ENCODE results near the gene VCX3B. TPM values are rescaled to one million over a fixed set of nuclear protein-coding genes. Genes with fewer than 3 reads are reported as not detected.
"Not testable (repeated sequence)": the region's sequence is repeated elsewhere in the genome, so short reads cannot be mapped to it uniquely, and the experiment has no call there.

Gene VCX3B
- total RNA-seq (2021) (0.93 and 1.2 TPM in 2 replicates), Bru-seq, nascent RNA (percentile 31 among the genes with signal in this experiment), BruChase-seq, experiment 1, labeled RNA remaining after a 2-hour chase (percentile 36 among the genes with signal in this experiment), BruChase-seq, experiment 2, labeled RNA remaining after a 6-hour chase (percentile 37 among the genes with signal in this experiment)
- long read RNA-seq, result 0 reads

DNA sequence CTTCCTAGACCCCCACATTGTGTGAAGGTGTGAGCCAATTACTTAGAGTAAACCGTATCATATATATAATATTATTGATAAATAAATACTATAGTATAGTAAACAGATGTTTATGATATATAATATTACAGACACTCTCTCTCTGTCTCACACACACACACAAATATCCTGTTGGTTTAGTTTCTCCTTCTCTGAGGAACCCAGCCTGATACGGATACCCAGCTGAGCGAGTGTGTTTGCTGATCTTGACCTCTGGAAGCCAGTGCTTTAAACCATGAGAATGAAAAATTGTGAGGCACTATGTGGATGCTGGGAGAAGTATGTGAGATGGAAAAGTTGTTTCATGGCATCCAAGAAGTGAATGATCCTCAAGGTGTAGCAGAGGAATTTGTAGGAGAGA, at the start of gene VCX3B:
Gene VCX3B (plus strand): TSS at position 301 of the 400 bp plus-strand sequence. CDS start 621 bp downstream, outside the sequence.
- BruUV-seq (replicated peaks); H4K20me1 ChIP-seq (ENCODE audit: insufficient read depth); CTCF ChIA-PET; H3K27me3 ChIP-seq (ENCODE audit: insufficient read depth, low read depth); H3K9me3 ChIP-seq (ENCODE audit: insufficient read depth, low read depth); H3K36me3 ChIP-seq (ENCODE audit: low read depth); H3F3A ChIP-seq (ENCODE audit: insufficient read depth, low read depth); H2AFZ ChIP-seq; H3K9me2 ChIP-seq (ENCODE audit: insufficient read depth); H3K79me2 ChIP-seq (ENCODE audit: low read depth); DNase-seq; POLR2A ChIA-PET (ENCODE audit: unreplicated experiment); H3K27ac ChIP-seq; H3K4me3 ChIP-seq; intact Hi-C loops (cut with micrococcal nuclease; ENCODE audit: unreplicated experiment); H3K4me1 ChIP-seq (replicated peaks; ENCODE audit: insufficient read depth); H3K4me2 ChIP-seq: not testable (repeated sequence)

DNA sequence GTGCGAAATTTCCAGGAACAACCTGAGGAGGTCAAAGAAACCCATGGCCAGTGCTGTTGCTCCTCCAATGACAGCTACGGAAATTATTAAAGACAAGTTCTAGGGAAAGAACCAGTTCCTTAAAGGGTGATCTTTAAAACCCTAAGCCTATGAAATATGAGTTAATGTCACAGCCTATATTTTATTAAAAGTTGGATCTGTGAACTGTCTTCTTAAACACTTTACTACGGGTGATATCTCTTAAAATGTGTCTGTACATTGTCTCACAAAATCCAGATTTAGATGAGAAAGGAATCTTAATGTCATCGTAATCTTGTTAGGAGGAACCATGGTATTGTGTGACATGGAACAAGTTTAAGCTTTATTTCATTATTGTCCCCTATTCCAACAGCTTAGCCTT, 46.3 kb upstream of the VCX3B start:
- intact Hi-C loops (cut with micrococcal nuclease; ENCODE audit: unreplicated experiment), result no loop called here
- H3K9me3 ChIP-seq (ENCODE audit: insufficient read depth, low read depth), result no peaks in the 10 kb centered on the region
- no peaks in the 10 kb centered on the region for H3K36me3 ChIP-seq (ENCODE audit: low read depth)
- H3K27me3 ChIP-seq (ENCODE audit: insufficient read depth, low read depth), result no peaks in the 10 kb centered on the region
- H3K27ac ChIP-seq, result no peak overlapping the region
- POLR2A ChIA-PET (ENCODE audit: unreplicated experiment), result no interaction called here
- no peaks in the 10 kb centered on the region for H3K9me2 ChIP-seq (ENCODE audit: insufficient read depth)
- H3F3A ChIP-seq (ENCODE audit: insufficient read depth, low read depth), result no peaks in the 10 kb centered on the region
- H3K4me3 ChIP-seq, result no peak overlapping the region
- CTCF ChIA-PET, result no interaction called here
- H3K4me1 ChIP-seq (replicated peaks; ENCODE audit: insufficient read depth), result no peaks in the 10 kb centered on the region
- no peak overlapping the region for H2AFZ ChIP-seq
- TF ChIP-seq EZH2 (IDR thresholded peaks at IDR 0.05; ENCODE audit: low read depth), result no peak
- TF ChIP-seq, protein P1, sequence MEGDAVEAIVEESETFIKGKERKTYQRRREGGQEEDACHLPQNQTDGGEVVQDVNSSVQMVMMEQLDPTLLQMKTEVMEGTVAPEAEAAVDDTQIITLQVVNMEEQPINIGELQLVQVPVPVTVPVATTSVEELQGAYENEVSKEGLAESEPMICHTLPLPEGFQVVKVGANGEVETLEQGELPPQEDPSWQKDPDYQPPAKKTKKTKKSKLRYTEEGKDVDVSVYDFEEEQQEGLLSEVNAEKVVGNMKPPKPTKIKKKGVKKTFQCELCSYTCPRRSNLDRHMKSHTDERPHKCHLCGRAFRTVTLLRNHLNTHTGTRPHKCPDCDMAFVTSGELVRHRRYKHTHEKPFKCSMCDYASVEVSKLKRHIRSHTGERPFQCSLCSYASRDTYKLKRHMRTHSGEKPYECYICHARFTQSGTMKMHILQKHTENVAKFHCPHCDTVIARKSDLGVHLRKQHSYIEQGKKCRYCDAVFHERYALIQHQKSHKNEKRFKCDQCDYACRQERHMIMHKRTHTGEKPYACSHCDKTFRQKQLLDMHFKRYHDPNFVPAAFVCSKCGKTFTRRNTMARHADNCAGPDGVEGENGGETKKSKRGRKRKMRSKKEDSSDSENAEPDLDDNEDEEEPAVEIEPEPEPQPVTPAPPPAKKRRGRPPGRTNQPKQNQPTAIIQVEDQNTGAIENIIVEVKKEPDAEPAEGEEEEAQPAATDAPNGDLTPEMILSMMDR (conservative IDR thresholded peaks at IDR 0.05), result no peak
- no TSS peak for BruUV-seq (replicated peaks)
- H3K4me2 ChIP-seq, result no peak overlapping the region
- H3K79me2 ChIP-seq (ENCODE audit: low read depth), result no peaks in the 10 kb centered on the region
- no peak for DNase-seq
- H4K20me1 ChIP-seq (ENCODE audit: insufficient read depth), result no peaks in the 10 kb centered on the region

DNA sequence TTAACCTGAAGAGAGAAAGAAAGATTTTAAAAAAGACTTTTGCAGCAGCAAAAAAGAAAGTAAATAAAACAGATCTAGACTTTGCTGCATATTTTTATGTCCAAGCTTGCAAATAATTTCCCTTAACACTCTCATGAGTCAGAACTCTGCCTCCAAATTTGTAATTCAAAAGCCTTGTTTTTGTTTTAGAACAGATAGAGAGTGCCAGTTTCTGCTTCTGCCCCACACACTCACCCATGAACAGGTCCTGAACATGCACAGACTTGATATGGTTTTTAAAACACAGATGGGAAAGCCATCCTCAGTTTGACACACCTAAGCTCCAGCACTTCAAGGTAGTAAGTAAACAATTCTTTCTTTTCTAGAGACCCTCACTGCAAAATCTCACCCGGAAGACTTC, 39.7 kb upstream of the VCX3B start:
- Histone ChIP-seq H3K27me3 (ENCODE audit: insufficient read depth, low read depth) (no peaks in the 10 kb centered on the region), H3K4me3 (no peak overlapping the region), H3K27ac (no peak overlapping the region), H3K79me2 (ENCODE audit: low read depth) (no peaks in the 10 kb centered on the region), H2AFZ (no peak overlapping the region), H3K9me3 (ENCODE audit: insufficient read depth, low read depth) (no peaks in the 10 kb centered on the region), H3K4me1 (replicated peaks; ENCODE audit: insufficient read depth) (no peaks in the 10 kb centered on the region), H3F3A (ENCODE audit: insufficient read depth, low read depth) (no peaks in the 10 kb centered on the region), H3K9me2 (ENCODE audit: insufficient read depth) (no peaks in the 10 kb centered on the region), H4K20me1 (ENCODE audit: insufficient read depth) (no peaks in the 10 kb centered on the region), H3K4me2 (no peak overlapping the region), H3K36me3 (ENCODE audit: low read depth) (no peaks in the 10 kb centered on the region)
- no peak for DNase-seq
- CTCF ChIA-PET, result no interaction called here
- TF ChIP-seq, protein P1 (conservative IDR thresholded peaks at IDR 0.05), result no peak
- TF ChIP-seq EZH2 (IDR thresholded peaks at IDR 0.05; ENCODE audit: low read depth), result no peak
- BruUV-seq (replicated peaks), result no TSS peak
- intact Hi-C loops (cut with micrococcal nuclease; ENCODE audit: unreplicated experiment), result no loop called here
- POLR2A ChIA-PET (ENCODE audit: unreplicated experiment), result no interaction called here

DNA sequence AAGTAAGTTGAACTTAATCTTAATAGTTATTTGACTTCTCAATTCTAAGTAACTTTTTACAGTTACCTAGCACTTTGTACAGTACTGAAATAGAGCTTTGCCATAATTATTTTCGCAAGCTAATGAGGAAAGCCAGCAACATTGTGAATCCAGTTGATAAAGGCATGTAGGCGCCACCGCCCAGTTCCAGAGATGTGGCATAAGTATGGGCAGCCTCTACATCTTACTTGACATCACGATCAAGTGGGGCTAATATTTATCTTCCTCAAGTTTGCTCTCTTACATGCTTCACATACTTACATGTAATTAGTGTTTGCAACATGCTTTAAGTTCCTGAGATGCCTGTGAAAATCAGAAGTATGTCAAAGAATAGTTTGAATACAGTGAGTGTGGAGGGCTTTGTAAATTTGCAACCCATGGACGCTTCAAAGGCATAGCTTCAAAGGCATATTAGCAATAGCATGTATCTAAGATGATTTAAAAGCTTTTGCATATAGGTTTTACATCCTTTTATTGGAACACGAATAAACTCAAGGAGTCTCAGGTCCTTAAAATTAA, 34.9 kb upstream of the VCX3B start:
- BruUV-seq (replicated peaks), result no TSS peak
- Histone ChIP-seq H4K20me1 (ENCODE audit: insufficient read depth) (no peaks in the 10 kb centered on the region), H3K27me3 (ENCODE audit: insufficient read depth, low read depth) (no peaks in the 10 kb centered on the region), H3F3A (ENCODE audit: insufficient read depth, low read depth) (no peaks in the 10 kb centered on the region), H3K36me3 (ENCODE audit: low read depth) (no peaks in the 10 kb centered on the region), H3K4me1 (replicated peaks; ENCODE audit: insufficient read depth) (peaks cover 10% of the 10 kb centered on the region; the same call in 1 of the 2 replicates), H3K27ac (no peak overlapping the region), H3K79me2 (ENCODE audit: low read depth) (no peaks in the 10 kb centered on the region), H3K4me2 (no peak overlapping the region), H3K9me2 (ENCODE audit: insufficient read depth) (no peaks in the 10 kb centered on the region), H2AFZ (no peak overlapping the region), H3K9me3 (ENCODE audit: insufficient read depth, low read depth) (no peaks in the 10 kb centered on the region), H3K4me3 (no peak overlapping the region)
- TF ChIP-seq, protein P1 (conservative IDR thresholded peaks at IDR 0.05), result no peak
- no peak for TF ChIP-seq EZH2 (IDR thresholded peaks at IDR 0.05; ENCODE audit: low read depth)
- CTCF ChIA-PET, result no interaction called here
- POLR2A ChIA-PET (ENCODE audit: unreplicated experiment), result no interaction called here
- no peak for DNase-seq
- intact Hi-C loops (cut with micrococcal nuclease; ENCODE audit: unreplicated experiment), result no loop called here

Data from PC-9 (cell line).